GM12878 (cell line): ENCODE measurements around the gene MDC1. TPM values are rescaled to one million over a fixed set of nuclear protein-coding genes. Genes with fewer than 3 reads are reported as not detected.

Experiments
- E2F4 ChIP-seq: IDR thresholded peaks from 2 replicates; pipeline ENCODE4 v1.6.1; 2012; ENCODE audit warnings: low read depth, low read length, improper control_type of control experiment
- ELK1 ChIP-seq: IDR thresholded peaks from 2 replicates; pipeline ENCODE4 v1.6.1; 2012; ENCODE audit warnings: low read depth, low read length, improper control_type of control experiment
- IRF3 ChIP-seq: fragments of 450-650 bp; IDR thresholded peaks from 2 replicates; pipeline ENCODE4 v1.6.1; 2014; ENCODE audit warnings: mild to moderate bottlenecking
- JUND ChIP-seq: IDR thresholded peaks from 2 replicates; pipeline ENCODE4 v1.6.1; 2012; ENCODE audit warnings: low read depth, mild to moderate bottlenecking, low read length, improper control_type of control experiment, moderate library complexity
- MEF2A ChIP-seq: IDR thresholded peaks from 2 replicates; pipeline ENCODE4 v1.6.1; 2011; ENCODE audit warnings: low read depth, mild to moderate bottlenecking, low read length, moderate library complexity; ENCODE audit not compliant: insufficient read depth
- NBN ChIP-seq: fragments of 450-650 bp; IDR thresholded peaks from 2 replicates; pipeline ENCODE4 v1.6.1; 2016
- POLR2AphosphoS5 ChIP-seq: IDR thresholded peaks from 2 replicates; pipeline ENCODE4 v1.6.1; 2011; ENCODE audit warnings: mild to moderate bottlenecking, low read length, inconsistent platforms
- SIN3A ChIP-seq: IDR thresholded peaks from 2 replicates; pipeline ENCODE4 v1.6.1; 2012; ENCODE audit warnings: low read depth, low read length, improper control_type of control experiment
- SKIL ChIP-seq: fragments of 450-650 bp; IDR thresholded peaks from 2 replicates; pipeline ENCODE4 v1.6.1; 2017; ENCODE audit warnings: mild to moderate bottlenecking, low read depth, inconsistent platforms; ENCODE audit not compliant: poor library complexity, severe bottlenecking
- TBL1XR1 ChIP-seq: IDR thresholded peaks from 2 replicates; pipeline ENCODE4 v1.6.1; 2012; ENCODE audit warnings: low read depth, low read length, improper control_type of control experiment
- ZBED1 ChIP-seq: IDR thresholded peaks from 2 replicates; pipeline ENCODE4 v1.6.1; 2016; ENCODE audit warnings: borderline replicate concordance
- ZBTB40 ChIP-seq: fragments of 450-650 bp; IDR thresholded peaks from 2 replicates; pipeline ENCODE4 v1.6.1; 2016; ENCODE audit warnings: mild to moderate bottlenecking, moderate library complexity, borderline replicate concordance
- ZNF24 ChIP-seq: fragments of 450-650 bp; IDR thresholded peaks from 2 replicates; pipeline ENCODE4 v1.6.1; 2017; ENCODE audit warnings: antibody characterized with exemption, mild to moderate bottlenecking
- ZNF687 ChIP-seq: fragments of 450-650 bp; IDR thresholded peaks from 2 replicates; pipeline ENCODE4 v1.6.1; 2017; ENCODE audit warnings: mild to moderate bottlenecking, moderate library complexity
- ZZZ3 ChIP-seq: IDR thresholded peaks from 2 replicates; pipeline ENCODE4 v1.6.1; 2011; ENCODE audit warnings: low read depth; ENCODE audit not compliant: control insufficient read depth, insufficient read length
- polyA plus RNA-seq, 11 experiments: library from polyadenylated mRNA; depleted of rRNA in 4 of 11; unstranded in 6 of 11; stranded (reverse) in 5 of 11; fragments of >200 nt; fragmentation: Nextera tagmentation in 4 of 11; fragmentation: Illumina TruSeq in 1 of 11; extraction: Ambion mirVana in 4 of 11; extraction: Trizol in 1 of 11; gene quantifications; 1 replicate in 1 of 11; 2 replicates in 10 of 11; pipeline versions ENCODE4 v1.2.1 to v1.2.3, GENCODE V29; 2011 to 2016; ENCODE audit warnings: inconsistent platforms in 2 of 11, missing spikeins in 2 of 11, low read depth in 1 of 11
- total RNA-seq, 4 experiments: library from RNA; depleted of rRNA in 3 of 4; stranded (reverse); fragments of >200 nt in 3 of 4; fragmentation: Illumina TruSeq in 1 of 4; extraction: Trizol in 1 of 4; gene quantifications; 2 replicates each; pipeline versions ENCODE4 v1.2.1 to v1.2.3, GENCODE V29; 2013 to 2021

Gene MDC1
- total and polyA plus RNA-seq, 10 of the 15 experiments (the other 5 are each of a cell fraction or from before 2014, with no cell fraction given) = 5.1 to 62.5 (median 22.4) TPM

- peak; percentile 93 for TF ChIP-seq SKIL
- peak; percentile 97 for TF ChIP-seq NBN
- peak; percentile 87 for TF ChIP-seq POLR2AphosphoS5
- TF ChIP-seq IRF3 = peak; percentile 81
- TF ChIP-seq ZNF687 = no peak
- TF ChIP-seq ZZZ3 = no peak
- peak; percentile 53; the same call in 1 of the 2 replicates for TF ChIP-seq JUND
- TF ChIP-seq TBL1XR1 = peak; percentile 51; the same call in 1 of the 2 replicates
- TF ChIP-seq ZBED1 = peak; percentile 69; the same call in 1 of the 2 replicates
- peak; percentile 48; the same call in 1 of the 2 replicates for TF ChIP-seq ELK1
- peak; percentile 64; the same call in 1 of the 2 replicates for TF ChIP-seq ZBTB40
- peak; percentile 73 for TF ChIP-seq MEF2A
- TF ChIP-seq SIN3A = peak; percentile 95
- peak; percentile 75 for TF ChIP-seq ZNF24
- peak; percentile 90 for TF ChIP-seq E2F4
Observed at GRCh38 chr6:30717129-30717844, at the start of gene MDC1 (continued).
